Measurements from ENCODE around the gene TUBGCP5.

The TUBGCP5 gene

DNA sequence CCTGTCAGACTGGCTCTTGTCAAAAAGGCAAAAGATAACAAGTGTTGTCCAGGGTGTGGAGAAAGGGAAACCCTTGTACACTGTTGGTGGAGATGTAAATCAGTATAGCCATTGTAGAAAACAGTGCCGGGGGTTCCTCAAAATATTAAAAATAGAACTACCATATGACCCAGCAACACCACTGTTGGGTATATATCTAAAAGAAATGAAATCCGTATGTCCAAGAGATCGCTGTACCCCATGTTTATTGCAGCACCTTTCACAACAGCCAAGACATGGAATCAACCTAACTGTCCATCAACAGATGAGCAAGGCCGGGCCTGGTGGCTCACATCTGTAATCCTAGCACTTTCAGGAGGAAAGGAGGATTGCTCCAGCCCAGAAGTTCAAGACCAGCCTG is 65.4 kb downstream of the TUBGCP5 start:
- DNase-seq, result no peak

DNA sequence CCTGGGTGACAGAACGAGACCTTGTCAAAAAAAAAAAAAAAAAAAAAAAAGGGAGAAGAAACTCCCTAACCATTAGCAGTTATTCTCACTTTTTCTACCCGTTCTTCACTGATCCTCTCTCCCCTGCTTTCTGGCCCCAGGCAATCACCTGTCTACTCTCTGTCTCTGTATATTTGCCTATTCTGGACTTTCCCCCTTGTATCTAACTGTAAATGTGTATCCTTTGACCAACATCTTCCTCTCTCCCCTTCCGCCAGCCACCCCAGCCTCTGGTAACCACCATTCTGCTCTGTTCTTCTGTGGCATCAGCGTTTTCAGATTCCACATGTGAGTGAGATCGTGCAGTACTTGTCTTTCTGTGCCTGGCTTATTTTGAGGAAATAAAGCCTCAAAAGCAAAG is 66.1 kb downstream of the TUBGCP5 start:
- DNase-seq, result no peak

- DNase-seq, result no peak
Observed at GRCh38 chr15:22969489-22969888, 69.9 kb downstream of the TUBGCP5 start.

DNA sequence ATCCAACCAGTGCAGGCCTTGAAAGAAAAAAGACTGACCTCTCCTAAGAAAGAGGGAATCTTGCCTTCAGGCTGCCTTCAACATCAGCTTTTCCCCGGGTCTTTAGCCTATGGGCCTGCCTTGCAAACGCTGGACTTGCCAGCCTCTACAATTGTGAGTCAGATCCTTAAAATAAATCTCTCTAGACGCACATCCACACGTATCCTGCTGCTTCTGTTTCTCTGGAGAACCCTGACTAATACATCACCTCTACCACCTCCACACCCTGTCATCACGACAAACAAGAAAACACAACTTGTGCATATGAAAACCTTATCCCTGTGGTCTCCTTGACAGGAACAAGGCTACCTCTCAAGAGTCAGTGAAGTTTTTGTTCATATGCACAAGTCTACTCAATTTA is 71.0 kb downstream of the TUBGCP5 start:
- DNase-seq, result no peak

DNA sequence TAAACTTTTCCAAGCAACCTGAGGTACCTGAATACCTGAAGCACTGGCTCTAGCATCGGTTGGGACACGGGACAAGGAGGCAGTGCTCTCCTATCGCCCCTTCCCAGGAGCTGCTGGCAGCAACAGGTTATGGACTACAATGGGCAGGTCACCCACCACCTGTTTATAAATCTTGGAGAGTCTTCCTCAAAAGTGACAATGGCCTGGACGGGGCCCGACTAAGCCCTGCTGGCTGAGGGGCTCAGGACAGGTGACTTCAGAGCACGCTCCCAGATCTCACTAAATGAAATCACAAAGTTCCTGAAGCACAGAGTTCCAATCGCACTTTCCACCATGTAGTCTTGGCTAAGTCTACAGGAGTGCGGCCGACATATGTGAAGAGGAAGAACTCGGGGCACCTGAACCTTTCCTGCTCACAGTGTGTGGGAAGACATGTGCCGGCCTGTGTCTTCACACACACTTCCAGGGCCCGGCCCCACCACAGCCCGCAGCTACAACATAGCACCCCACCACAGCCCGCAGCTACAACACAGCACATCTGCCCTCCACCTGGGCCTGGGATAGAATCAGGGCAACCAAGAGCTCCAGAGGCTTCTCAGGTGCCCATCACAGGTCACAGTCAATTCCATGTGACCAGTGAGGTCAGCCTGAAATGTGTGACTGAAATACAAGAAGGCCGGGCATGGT is 72.1 kb downstream of the TUBGCP5 start:
- DNase-seq, result no peak

DNA sequence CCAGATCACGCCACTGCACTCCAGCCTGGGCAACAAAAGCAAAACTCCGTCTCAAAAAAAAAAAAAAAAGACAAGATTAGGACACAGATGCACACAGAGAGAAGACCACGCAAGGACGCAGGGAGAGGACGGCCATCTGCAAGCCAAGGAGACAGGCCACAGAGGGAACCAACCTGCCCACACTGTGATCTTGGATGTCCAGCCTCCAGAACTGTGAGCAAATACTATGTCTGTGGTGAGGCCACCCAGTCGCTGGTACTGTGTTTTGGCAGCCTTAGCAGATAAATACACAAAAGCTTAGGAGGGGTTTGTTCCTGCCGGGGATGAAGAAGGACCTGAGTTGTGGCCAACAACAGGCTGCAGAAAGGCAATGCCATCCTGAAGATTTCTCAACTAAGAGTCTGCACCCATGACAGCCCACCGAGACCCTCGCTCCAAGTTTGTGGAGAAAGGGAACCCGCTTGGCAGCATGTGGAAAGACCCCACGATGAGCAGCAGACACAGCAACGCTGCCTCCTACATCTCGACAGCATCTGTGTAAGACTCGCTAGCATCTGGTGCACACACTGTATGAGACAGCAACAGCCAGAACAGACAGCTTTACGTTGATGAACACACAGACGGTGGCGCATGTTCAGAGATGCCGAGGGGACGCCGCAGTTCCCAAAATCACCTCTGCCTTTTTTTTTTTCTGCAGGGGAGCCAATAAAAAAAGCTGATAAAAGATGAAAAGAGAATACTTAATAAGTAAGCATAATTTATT is 72.9 kb downstream of the TUBGCP5 start:
- no peak for DNase-seq

GRCh38 chr15:22963641-22964040 is 75.7 kb downstream of the TUBGCP5 start:
- no peak for DNase-seq

DNA sequence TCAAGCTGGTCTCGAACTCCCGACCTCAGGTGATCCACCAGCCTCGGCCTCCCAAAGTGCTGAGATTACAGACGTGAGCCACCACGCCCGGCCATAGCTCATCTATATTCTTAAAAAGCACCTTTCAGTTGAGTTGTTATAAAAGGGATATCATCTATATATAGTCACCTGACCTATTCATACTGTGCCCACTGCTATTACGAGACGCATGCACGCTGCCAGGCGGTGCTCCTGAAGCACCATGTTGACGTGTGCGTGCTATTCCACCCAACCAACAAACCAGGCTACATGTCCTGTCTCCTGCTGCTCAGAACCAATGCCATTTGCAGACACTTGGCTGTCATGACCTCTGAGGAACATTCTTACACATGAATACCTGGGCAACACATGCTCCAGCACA is 76.8 kb downstream of the TUBGCP5 start:
- no peak for DNase-seq

- no peak for DNase-seq
Observed at GRCh38 chr15:22961762-22962161, 77.6 kb downstream of the TUBGCP5 start.

DNA sequence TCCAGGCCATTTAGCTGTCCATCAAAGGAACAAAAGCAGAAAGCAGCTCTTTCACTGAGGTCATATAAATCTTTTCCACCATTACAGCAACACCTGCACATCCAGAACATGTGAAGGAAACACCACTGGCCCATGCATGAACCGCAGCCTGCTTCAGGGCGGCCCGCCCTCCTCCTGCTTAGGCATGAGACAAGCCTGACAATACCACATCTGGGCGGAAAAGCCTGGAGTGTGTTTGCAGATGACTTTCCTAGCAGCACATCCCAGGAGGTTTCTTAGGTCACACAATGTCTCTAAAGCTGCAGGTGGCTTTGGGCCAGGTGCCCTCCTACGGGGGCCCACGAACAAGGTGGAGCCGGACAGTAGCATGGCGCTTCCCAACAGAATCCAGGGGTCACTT is 78.8 kb downstream of the TUBGCP5 start:
- DNase-seq, result no peak

- no peak for DNase-seq
Observed at GRCh38 chr15:22960126-22960525, 79.2 kb downstream of the TUBGCP5 start.

- no peak for DNase-seq
Observed at GRCh38 chr15:22959321-22960101, 79.9 kb downstream of the TUBGCP5 start.

DNA sequence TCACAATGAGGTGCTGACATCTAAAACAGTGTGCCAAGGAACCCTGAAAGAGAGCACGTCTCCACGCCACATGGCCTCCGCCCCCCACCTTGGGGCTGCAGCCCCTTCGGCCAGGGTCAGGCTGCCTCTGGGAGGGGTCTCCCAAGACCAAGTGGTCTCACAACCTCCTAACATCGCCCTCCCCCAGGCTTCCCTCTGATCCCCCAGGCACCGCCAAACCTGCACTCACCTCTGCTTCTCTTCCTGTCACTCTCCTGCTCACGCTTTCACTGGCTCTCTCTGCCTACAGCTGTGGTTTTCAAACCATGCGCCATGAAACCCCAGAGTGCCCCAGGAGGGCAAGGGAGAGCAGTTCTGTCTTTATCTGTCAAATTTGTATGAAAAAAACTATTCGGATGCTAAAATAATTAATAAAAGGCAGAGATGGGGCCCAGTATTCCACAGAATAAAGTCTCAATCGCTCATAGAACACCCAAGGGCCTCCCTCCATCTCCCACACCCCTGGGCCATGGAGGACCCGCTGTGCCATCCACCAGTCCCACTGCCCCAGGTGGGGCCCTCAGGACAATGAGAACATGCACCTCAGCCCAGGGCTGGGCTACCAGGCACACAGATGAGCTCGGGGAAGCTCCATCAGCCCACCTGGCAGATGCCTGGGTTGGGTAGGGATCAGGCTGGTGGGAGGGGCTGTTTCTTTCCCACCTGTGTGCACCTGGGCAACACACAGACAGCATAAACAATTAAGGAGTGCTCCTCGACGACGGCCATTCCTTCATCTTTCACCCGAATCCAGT is 80.7 kb downstream of the TUBGCP5 start:
- no peak for DNase-seq

- DNase-seq, result no peak
Observed at GRCh38 chr15:22956978-22957260, 82.5 kb downstream of the TUBGCP5 start.

DNA sequence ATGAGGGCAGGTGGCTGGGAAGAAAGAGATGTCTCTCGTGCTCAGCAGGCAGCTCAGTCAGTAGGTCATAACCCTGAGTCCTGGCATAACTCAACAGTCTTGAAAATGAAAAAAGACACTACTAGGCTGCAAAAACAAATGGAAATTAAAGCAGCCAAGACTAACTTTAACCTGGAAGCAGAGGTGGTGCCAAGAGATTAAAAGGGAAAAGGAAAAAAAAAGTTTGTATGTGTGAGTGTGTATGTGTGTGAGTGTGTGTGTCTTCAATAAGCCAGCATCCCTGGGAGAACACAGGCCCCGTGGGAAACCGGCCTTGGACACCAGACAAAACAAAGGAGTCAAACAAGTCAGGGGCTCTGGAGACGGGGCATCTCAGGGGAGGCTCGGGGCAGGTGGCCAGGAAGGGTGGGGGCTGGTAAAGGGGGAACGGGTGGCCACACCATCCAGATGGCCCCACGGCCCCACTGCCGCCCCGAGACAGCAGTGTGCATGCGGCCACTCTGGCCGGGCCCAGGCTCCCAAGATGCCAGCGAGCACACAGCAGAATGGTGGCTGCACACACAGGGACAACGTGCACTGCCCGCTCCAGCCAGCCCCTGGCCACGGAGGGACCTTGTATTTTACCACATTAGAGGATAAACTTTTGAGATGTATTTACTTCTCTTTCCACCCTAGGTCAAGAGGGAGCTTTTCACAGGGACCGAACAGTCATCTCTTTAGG is 83.0 kb downstream of the TUBGCP5 start:
- DNase-seq, result no peak

DNA sequence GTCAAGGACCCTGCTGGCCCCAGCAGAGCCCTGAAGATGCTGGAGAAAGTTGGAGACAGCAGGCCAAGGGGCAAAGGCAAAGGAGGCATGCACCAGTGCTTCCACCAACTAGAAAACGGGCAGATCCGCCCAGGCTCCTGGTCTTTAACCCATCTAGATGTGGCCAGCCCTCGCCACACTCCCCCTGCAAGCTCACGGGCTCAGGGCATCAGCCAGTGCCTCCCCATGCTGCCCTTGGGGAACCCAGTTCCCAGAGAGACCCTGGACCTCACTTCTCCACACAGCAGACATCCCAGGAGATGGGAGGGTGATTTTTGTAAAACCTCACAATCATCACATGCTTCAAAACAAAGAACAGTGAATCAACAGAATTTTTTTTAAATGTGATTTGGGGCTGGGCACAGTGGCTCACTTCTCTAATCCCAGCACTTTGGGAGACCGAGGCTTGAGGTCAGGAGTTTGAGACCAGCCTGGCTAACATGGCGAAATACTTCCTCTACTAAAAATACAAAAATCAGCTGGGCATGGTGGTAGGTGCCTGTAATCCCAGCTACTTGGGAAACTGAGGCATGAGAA is 83.7 kb downstream of the TUBGCP5 start:
- DNase-seq, result no peak

DNA sequence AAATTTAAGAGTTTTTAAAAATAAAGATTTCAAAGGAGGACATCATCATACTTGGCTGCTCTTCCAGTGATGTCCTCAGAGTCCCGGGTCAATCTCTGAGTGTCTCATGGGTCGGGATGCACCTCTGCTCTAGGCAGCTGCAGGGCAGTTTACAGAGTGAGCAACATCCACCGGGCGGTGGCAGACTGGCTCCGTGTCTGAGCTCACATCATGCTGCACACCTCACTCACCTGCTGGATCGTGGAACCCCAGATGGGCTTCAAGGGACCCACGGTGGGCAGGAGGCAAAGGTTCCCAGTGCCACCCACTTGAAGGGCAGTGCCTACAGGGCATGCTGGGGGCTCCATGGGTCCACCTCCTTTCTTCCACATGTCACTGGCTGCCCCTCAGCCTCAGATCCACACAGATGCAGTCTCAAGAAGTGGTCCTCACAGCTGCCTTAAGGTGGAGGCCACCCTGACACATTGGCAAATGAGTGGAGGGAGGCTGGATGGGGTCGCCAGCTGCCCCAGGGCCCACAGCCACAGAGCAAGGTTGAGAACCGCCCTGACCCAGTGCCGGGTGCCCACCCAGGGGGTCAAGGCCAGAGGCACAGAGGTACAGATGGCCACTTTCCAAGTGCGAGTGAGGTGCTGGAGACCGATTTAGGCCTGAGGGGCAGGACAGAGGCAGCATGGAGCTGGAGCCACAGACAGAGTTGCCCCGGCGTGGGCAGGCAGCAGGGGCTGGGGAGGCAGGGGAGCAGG is 84.4 kb downstream of the TUBGCP5 start:
- DNase-seq, result no peak

GRCh38 chr15:22954326-22954725 is 85.0 kb downstream of the TUBGCP5 start:
- no peak for DNase-seq

DNA sequence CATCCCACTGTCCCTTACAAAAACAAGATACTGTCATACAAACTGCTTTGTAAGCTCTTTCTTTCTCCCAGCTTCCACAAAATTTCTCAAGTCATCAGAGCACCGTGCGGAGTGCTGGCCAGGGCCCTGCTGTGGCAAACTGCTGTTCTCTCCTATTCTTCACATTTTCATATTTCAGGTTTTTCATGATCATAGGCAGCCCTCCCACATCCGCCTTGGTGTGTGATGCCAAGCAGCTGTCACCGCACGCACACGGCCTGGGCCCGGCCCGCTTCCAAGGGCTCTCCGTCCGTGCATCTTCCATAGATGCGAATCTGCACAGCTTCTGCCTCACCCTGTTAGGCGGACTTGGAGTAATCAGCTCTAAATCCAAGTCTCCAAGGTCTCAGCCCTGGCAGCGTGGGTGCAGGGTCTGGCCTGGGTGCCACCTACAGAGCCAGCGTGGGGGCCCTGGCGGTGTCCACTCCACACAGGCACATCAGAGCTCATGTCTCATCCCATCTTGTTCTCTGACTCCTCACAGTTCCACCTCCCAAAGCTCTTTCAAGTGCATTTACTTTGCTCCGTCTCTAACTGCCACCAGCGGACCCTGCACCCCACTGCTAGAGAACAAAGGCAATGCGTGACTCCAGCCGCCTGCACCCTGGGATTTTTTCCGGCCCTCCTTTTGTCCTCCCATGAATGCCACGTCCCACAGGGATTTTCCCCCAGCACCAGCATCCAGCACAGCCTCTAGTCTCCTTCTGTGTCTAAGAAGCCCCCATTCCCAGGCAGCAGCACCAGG is 86.4 kb downstream of the TUBGCP5 start:
- no peak for DNase-seq
